HG03103 (cell line): ENCODE data around the gene DCAF4L1.

Source experiments
- ATAC-seq: cut with Tn5 transposase; IDR thresholded peaks from one replicate; pipeline ENCODE4 v1.9.1; 2021; ENCODE audit warnings: low read depth; ENCODE audit not compliant: unreplicated experiment

The DCAF4L1 gene

GRCh38 chr4:41981456-41981855 lies at the start of gene DCAF4L1:
TSS of gene DCAF4L1 (plus strand) at chr4:41981756. CDS start at chr4:41981793, 37 bp downstream.
- ATAC-seq: no peak

GRCh38 chr4:41932988-41933387 lies 48.6 kb upstream of the DCAF4L1 start:
- ATAC-seq: no peak

GRCh38 chr4:41933997-41934503 lies 47.5 kb upstream of the DCAF4L1 start:
- no peak for ATAC-seq

GRCh38 chr4:41934514-41934900 lies 47.0 kb upstream of the DCAF4L1 start:
- ATAC-seq: no peak

- peak; percentile 95 for ATAC-seq
Measured at GRCh38 chr4:41934901-41935651, 46.5 kb upstream of the DCAF4L1 start, which contains the start of gene TMEM33. TSS of gene TMEM33 (plus strand) at chr4:41935429. CDS start at chr4:41935485, 56 bp downstream.

- no peak for ATAC-seq
Measured at GRCh38 chr4:41935652-41936021, 45.9 kb upstream of the DCAF4L1 start.

- ATAC-seq: no peak
Measured at GRCh38 chr4:41939016-41939626, 42.4 kb upstream of the DCAF4L1 start.

- ATAC-seq: no peak
Measured at GRCh38 chr4:41940834-41941233, 40.7 kb upstream of the DCAF4L1 start.

GRCh38 chr4:41943506-41943905 lies 38.0 kb upstream of the DCAF4L1 start:
- no peak for ATAC-seq

- ATAC-seq: no peak
Measured at GRCh38 chr4:41944089-41944488, 37.5 kb upstream of the DCAF4L1 start.

GRCh38 chr4:41949531-41949930 lies 32.0 kb upstream of the DCAF4L1 start:
- no peak for ATAC-seq

- no peak for ATAC-seq
Measured at GRCh38 chr4:41957634-41958033, 23.9 kb upstream of the DCAF4L1 start.

- no peak for ATAC-seq
Measured at GRCh38 chr4:41963105-41963504, 18.5 kb upstream of the DCAF4L1 start.

- ATAC-seq: no peak
Measured at GRCh38 chr4:41964401-41964800, 17.2 kb upstream of the DCAF4L1 start.

- ATAC-seq: no peak
Measured at GRCh38 chr4:41967392-41967791, 14.2 kb upstream of the DCAF4L1 start.

GRCh38 chr4:41969671-41970070 lies 11.9 kb upstream of the DCAF4L1 start:
- no peak for ATAC-seq

- no peak for ATAC-seq
Measured at GRCh38 chr4:41975341-41975740, 6.2 kb upstream of the DCAF4L1 start.

- ATAC-seq: no peak
Measured at GRCh38 chr4:41976775-41977516, 4.6 kb upstream of the DCAF4L1 start.

- no peak for ATAC-seq
Measured at GRCh38 chr4:41977709-41978108, 3.8 kb upstream of the DCAF4L1 start.

- no peak for ATAC-seq
Measured at GRCh38 chr4:41982716-41983115, 1.2 kb downstream of the DCAF4L1 start.

GRCh38 chr4:41985151-41985550 lies 3.6 kb downstream of the DCAF4L1 start:
- no peak for ATAC-seq
